Ishikawa (cell line): ENCODE measurements around the gene SYTL4.

Source experiments
- CEBPB ChIP-seq: IDR thresholded peaks from 2 replicates; pipeline ENCODE4 v1.6.1; 2012
- CREB1 ChIP-seq: IDR thresholded peaks from 2 replicates; pipeline ENCODE4 v1.6.1; 2012; ENCODE audit warnings: low read depth
- EGR1 ChIP-seq: IDR thresholded peaks from 2 replicates; pipeline ENCODE4 v1.6.1; 2012
- EP300 ChIP-seq: IDR thresholded peaks from 2 replicates; pipeline ENCODE4 v1.6.1; 2012; ENCODE audit warnings: borderline replicate concordance
- FOXM1 ChIP-seq: IDR thresholded peaks from 2 replicates; pipeline ENCODE4 v1.6.1; 2012; ENCODE audit warnings: low read depth, borderline replicate concordance
- RAD21 ChIP-seq: IDR thresholded peaks from 2 replicates; pipeline ENCODE4 v1.6.1; 2012; ENCODE audit warnings: low read depth
- TAF1 ChIP-seq: IDR thresholded peaks from 2 replicates; pipeline ENCODE4 v1.6.1; 2012; ENCODE audit warnings: low read depth, mild to moderate bottlenecking
- YY1 ChIP-seq: IDR thresholded peaks from 2 replicates; pipeline ENCODE4 v1.6.1; 2012; ENCODE audit warnings: low read depth
- ZBTB7A ChIP-seq: IDR thresholded peaks from 2 replicates; pipeline ENCODE4 v1.6.1; 2012; ENCODE audit warnings: low read depth
- TF ChIP-seq, protein P1 (sequence below): IDR thresholded peaks from 2 replicates; pipeline ENCODE4 v1.6.1; 2012

GRCh38 chrX:100695302-100695701 lies 36.6 kb downstream of the SYTL4 start:
- TF ChIP-seq CEBPB (no peak), RAD21 (no peak), EP300 (no peak), FOXM1 (no peak), EGR1 (no peak), TAF1 (no peak), CREB1 (no peak), YY1 (no peak), ZBTB7A (no peak)
- TF ChIP-seq, protein P1, sequence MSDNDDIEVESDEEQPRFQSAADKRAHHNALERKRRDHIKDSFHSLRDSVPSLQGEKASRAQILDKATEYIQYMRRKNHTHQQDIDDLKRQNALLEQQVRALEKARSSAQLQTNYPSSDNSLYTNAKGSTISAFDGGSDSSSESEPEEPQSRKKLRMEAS, result no peak
